Transverse colon (tissue), 3 donors: Measurements from ENCODE around the gene GLYATL1B.

Experiments
- POLR2A ChIP-seq: fragments of 450-650 bp; IDR thresholded peaks from one replicate; pipeline ENCODE4 v1.6.1; 2016; ENCODE audit warnings: antibody characterized with exemption, mild to moderate bottlenecking, moderate library complexity
- TF ChIP-seq, protein P1 (sequence below), 5 experiments: fragments of 200-600 bp in 3 of 5; fragments of 450-650 bp in 2 of 5; sonication (generic) in 3 of 5; IDR thresholded peaks; 1 replicate in 2 of 5; 2 replicates in 3 of 5; pipeline ENCODE4 v1.5.1; 2016 to 2017; ENCODE audit warnings: antibody characterized with exemption in 5 of 5, inconsistent platforms in 3 of 5, mild to moderate bottlenecking in 2 of 5, moderate library complexity in 1 of 5

- TF ChIP-seq, protein P1, sequence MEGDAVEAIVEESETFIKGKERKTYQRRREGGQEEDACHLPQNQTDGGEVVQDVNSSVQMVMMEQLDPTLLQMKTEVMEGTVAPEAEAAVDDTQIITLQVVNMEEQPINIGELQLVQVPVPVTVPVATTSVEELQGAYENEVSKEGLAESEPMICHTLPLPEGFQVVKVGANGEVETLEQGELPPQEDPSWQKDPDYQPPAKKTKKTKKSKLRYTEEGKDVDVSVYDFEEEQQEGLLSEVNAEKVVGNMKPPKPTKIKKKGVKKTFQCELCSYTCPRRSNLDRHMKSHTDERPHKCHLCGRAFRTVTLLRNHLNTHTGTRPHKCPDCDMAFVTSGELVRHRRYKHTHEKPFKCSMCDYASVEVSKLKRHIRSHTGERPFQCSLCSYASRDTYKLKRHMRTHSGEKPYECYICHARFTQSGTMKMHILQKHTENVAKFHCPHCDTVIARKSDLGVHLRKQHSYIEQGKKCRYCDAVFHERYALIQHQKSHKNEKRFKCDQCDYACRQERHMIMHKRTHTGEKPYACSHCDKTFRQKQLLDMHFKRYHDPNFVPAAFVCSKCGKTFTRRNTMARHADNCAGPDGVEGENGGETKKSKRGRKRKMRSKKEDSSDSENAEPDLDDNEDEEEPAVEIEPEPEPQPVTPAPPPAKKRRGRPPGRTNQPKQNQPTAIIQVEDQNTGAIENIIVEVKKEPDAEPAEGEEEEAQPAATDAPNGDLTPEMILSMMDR (IDR thresholded peaks at IDR 0.05): no peak
- no peak for TF ChIP-seq POLR2A
These were observed 51.1 kb downstream of the GLYATL1B start for GRCh38 chr11:59137190-59137589.
